WTC11 (cell line): Measurements from ENCODE around the gene CA5A. TPM values are rescaled to one million over a fixed set of nuclear protein-coding genes. Genes with fewer than 3 reads are reported as not detected.

Experiments used
- ATAC-seq: fragments of 200-7000 bp; cut with Tn5 transposase; 2 replicates; pipeline ENCODE4 v1.10.0; 2021; ENCODE audit warnings: mild to moderate bottlenecking, moderate library complexity
- CTCF ChIA-PET: fragments of 300-600 bp; sonication (Branson Sonifier 250); formaldehyde crosslinking; loops from one replicate; lab custom pipeline; 2021; ENCODE audit warnings: antibody characterized with exemption; lab: Charles Lee
- POLR2A ChIA-PET: fragments of 350-600 bp; sonication (Branson Sonifier 250); formaldehyde crosslinking; loops from one replicate; lab custom pipeline; 2021; ENCODE audit warnings: antibody characterized with exemption; lab: Charles Lee
- DNase-seq: peaks from one replicate; pipeline ENCODE4 v3.0.0; 2021; ENCODE audit warnings: low spot score
- H3K27ac Mint-ChIP-seq: 2 replicates; pipeline ENCODE4 v1.8.0; 2021; ENCODE audit warnings: mixed read lengths
- H3K27me3 Mint-ChIP-seq: 2 replicates; pipeline ENCODE4 v1.8.0; 2021; ENCODE audit warnings: low read depth, mild to moderate bottlenecking, moderate library complexity, mixed read lengths
- H3K36me3 Mint-ChIP-seq: 2 replicates; pipeline ENCODE4 v1.8.0; 2021; ENCODE audit warnings: mixed read lengths
- H3K4me1 Mint-ChIP-seq: 2 replicates; pipeline ENCODE4 v1.8.0; 2022; ENCODE audit warnings: mixed read lengths
- H3K4me3 Mint-ChIP-seq: 2 replicates; pipeline ENCODE4 v1.8.0; 2021; ENCODE audit warnings: mild to moderate bottlenecking, moderate library complexity, mixed read lengths
- H3K9me3 Mint-ChIP-seq: 2 replicates; pipeline ENCODE4 v1.8.0; 2021; ENCODE audit warnings: mixed read lengths
- ATF3 ChIP-seq: sonication (generic); formaldehyde crosslinking; conservative IDR thresholded peaks from 2 replicates; pipeline ENCODE4 v1.8.1; 2022; ENCODE audit warnings: mild to moderate bottlenecking, missing genetic modification reagents
- CBFB ChIP-seq: sonication (generic); formaldehyde crosslinking; IDR thresholded peaks from 2 replicates; pipeline ENCODE4 v1.8.1; 2022; ENCODE audit warnings: mild to moderate bottlenecking, low read depth, missing genetic modification reagents
- FOXP1 ChIP-seq: sonication (generic); formaldehyde crosslinking; IDR thresholded peaks from 2 replicates; pipeline ENCODE4 v1.8.0; 2022; ENCODE audit warnings: missing genetic modification reagents, mild to moderate bottlenecking, moderate library complexity, borderline replicate concordance
- HMGA2 ChIP-seq: fragments of 250-450 bp; sonication (Bioruptor Pico); IDR thresholded peaks from 2 replicates; pipeline ENCODE4 v1.4.0; 2021; ENCODE audit warnings: mild to moderate bottlenecking, moderate library complexity
- JUN ChIP-seq: sonication (generic); formaldehyde crosslinking; IDR thresholded peaks from 2 replicates; pipeline ENCODE4 v1.8.0; 2023; ENCODE audit warnings: mild to moderate bottlenecking, missing genetic modification reagents
- KAT7 ChIP-seq: sonication (generic); formaldehyde crosslinking; IDR thresholded peaks from 2 replicates; pipeline ENCODE4 v1.8.1; 2023; ENCODE audit warnings: missing genetic modification reagents, mild to moderate bottlenecking, borderline replicate concordance
- MXD4 ChIP-seq: fragments of 250-450 bp; sonication (Bioruptor Pico); IDR thresholded peaks from 2 replicates; pipeline ENCODE4 v1.8.0; 2021; ENCODE audit warnings: mild to moderate bottlenecking, moderate library complexity, borderline replicate concordance
- NR1H2 ChIP-seq: sonication (generic); formaldehyde crosslinking; IDR thresholded peaks from 2 replicates; pipeline ENCODE4 v1.9.0; 2021; ENCODE audit warnings: mild to moderate bottlenecking, moderate library complexity, missing genetic modification reagents
- PRRX2 ChIP-seq: fragments of 250-450 bp; sonication (Bioruptor Pico); IDR thresholded peaks from 2 replicates; pipeline ENCODE4 v1.8.0; 2021; ENCODE audit warnings: mild to moderate bottlenecking
- RELA ChIP-seq: sonication (generic); formaldehyde crosslinking; IDR thresholded peaks from 2 replicates; pipeline ENCODE4 v1.8.1; 2022; ENCODE audit warnings: missing genetic modification reagents, mild to moderate bottlenecking, borderline replicate concordance
- RORB ChIP-seq: fragments of 250-450 bp; sonication (Bioruptor Pico); IDR thresholded peaks from 2 replicates; pipeline ENCODE4 v1.9.0; 2021; ENCODE audit warnings: mild to moderate bottlenecking
- ZNF121 ChIP-seq: sonication (generic); formaldehyde crosslinking; IDR thresholded peaks from 2 replicates; pipeline ENCODE4 v1.8.0; 2023; ENCODE audit warnings: missing genetic modification reagents
- ZNF138 ChIP-seq: sonication (generic); formaldehyde crosslinking; conservative IDR thresholded peaks from 2 replicates; pipeline ENCODE4 v1.8.1; 2022; ENCODE audit warnings: mild to moderate bottlenecking, moderate library complexity, missing genetic modification reagents
- ZNF263 ChIP-seq: sonication (generic); formaldehyde crosslinking; IDR thresholded peaks from 2 replicates; pipeline ENCODE4 v1.8.1; 2022; ENCODE audit warnings: low read depth, mild to moderate bottlenecking, moderate library complexity, missing genetic modification reagents
- total RNA-seq: library from RNA; stranded (reverse); gene quantifications from 3 replicates; pipeline ENCODE4 v1.2.3, GENCODE V29; 2021
- TF ChIP-seq, protein P1 (sequence below): fragments of 250-450 bp; sonication (Bioruptor Pico); IDR thresholded peaks from 2 replicates; pipeline ENCODE4 v1.9.0; 2021; ENCODE audit warnings: mild to moderate bottlenecking
- TF ChIP-seq, protein P2 (sequence below): fragments of 200-600 bp; IDR thresholded peaks from 2 replicates; pipeline ENCODE4 v1.8.0; 2022; ENCODE audit warnings: antibody characterized with exemption
- TF ChIP-seq, protein P3 (sequence below): sonication (generic); formaldehyde crosslinking; IDR thresholded peaks from 2 replicates; pipeline ENCODE4 v1.8.1; 2022; ENCODE audit warnings: mild to moderate bottlenecking, missing genetic modification reagents, moderate library complexity, borderline replicate concordance
- TF ChIP-seq, protein P4 (sequence below): sonication (generic); formaldehyde crosslinking; IDR thresholded peaks from 2 replicates; pipeline ENCODE4 v1.8.1; 2023; ENCODE audit warnings: mild to moderate bottlenecking, missing genetic modification reagents, borderline replicate concordance
- TF ChIP-seq, protein P5 (sequence below): sonication (generic); formaldehyde crosslinking; IDR thresholded peaks from 2 replicates; pipeline ENCODE4 v1.8.0; 2023; ENCODE audit warnings: mild to moderate bottlenecking, missing genetic modification reagents
- TF ChIP-seq, protein P6 (sequence below): sonication (generic); formaldehyde crosslinking; IDR thresholded peaks from 2 replicates; pipeline ENCODE4 v1.8.0; 2023; ENCODE audit warnings: missing genetic modification reagents, mild to moderate bottlenecking, borderline replicate concordance

CA5A gene
- total RNA-seq, 1 experiment from 2014 or later = not detected

- TF ChIP-seq, protein P1, sequence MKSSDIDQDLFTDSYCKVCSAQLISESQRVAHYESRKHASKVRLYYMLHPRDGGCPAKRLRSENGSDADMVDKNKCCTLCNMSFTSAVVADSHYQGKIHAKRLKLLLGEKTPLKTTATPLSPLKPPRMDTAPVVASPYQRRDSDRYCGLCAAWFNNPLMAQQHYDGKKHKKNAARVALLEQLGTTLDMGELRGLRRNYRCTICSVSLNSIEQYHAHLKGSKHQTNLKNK = no peak
- TF ChIP-seq NR1H2 (CRISPR knock-in tag) (no peak), FOXP1 (no peak), CBFB (CRISPR knock-in tag) (no peak), RORB (no peak), ATF3 (CRISPR knock-in tag) (no peak), RELA (no peak)
- TF ChIP-seq, protein P2, sequence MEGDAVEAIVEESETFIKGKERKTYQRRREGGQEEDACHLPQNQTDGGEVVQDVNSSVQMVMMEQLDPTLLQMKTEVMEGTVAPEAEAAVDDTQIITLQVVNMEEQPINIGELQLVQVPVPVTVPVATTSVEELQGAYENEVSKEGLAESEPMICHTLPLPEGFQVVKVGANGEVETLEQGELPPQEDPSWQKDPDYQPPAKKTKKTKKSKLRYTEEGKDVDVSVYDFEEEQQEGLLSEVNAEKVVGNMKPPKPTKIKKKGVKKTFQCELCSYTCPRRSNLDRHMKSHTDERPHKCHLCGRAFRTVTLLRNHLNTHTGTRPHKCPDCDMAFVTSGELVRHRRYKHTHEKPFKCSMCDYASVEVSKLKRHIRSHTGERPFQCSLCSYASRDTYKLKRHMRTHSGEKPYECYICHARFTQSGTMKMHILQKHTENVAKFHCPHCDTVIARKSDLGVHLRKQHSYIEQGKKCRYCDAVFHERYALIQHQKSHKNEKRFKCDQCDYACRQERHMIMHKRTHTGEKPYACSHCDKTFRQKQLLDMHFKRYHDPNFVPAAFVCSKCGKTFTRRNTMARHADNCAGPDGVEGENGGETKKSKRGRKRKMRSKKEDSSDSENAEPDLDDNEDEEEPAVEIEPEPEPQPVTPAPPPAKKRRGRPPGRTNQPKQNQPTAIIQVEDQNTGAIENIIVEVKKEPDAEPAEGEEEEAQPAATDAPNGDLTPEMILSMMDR = no peak
- TF ChIP-seq, protein P3, sequence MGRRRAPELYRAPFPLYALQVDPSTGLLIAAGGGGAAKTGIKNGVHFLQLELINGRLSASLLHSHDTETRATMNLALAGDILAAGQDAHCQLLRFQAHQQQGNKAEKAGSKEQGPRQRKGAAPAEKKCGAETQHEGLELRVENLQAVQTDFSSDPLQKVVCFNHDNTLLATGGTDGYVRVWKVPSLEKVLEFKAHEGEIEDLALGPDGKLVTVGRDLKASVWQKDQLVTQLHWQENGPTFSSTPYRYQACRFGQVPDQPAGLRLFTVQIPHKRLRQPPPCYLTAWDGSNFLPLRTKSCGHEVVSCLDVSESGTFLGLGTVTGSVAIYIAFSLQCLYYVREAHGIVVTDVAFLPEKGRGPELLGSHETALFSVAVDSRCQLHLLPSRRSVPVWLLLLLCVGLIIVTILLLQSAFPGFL = no peak
These were observed 35.6 kb upstream of the CA5A start (continued) for GRCh38 chr16:87971933-87972332.

DNA sequence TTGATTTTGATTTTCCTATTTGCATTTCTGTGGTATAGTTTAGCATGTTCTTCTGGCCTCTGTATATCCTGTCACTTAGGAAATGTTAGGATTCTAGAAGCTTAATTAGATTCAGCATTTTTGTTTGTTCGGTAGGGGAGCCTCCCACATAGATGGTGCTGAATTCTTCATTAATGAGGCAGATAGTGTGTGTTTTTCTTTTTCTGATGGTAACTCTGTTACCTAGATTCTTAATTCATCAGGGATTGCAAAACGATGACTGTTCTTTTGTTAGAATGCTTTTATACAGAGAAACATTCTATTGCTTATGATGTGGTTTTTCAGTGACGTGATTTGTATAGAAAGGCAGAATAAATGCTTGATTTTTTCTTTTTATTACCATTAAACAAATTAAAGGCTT lies 33.9 kb upstream of the CA5A start:
- H3K27ac Mint-ChIP-seq = peak overlapping the region; percentile 41; the same call in 1 of the 2 replicates
- peaks cover 32% of the 10 kb centered on the region for H3K36me3 Mint-ChIP-seq
- POLR2A ChIA-PET = interaction anchor here (0.7 kb wide), 1 partner anchor 27 kb away, joined by 5 read pairs; no protein-coding TSS in a partner anchor
- H3K4me3 Mint-ChIP-seq = no peak overlapping the region
- no peak for ATAC-seq
- TF ChIP-seq PRRX2 (CRISPR knock-in tag) (no peak), HMGA2 (CRISPR knock-in tag) (no peak), KAT7 (CRISPR knock-in tag) (no peak)
- TF ChIP-seq, protein P4, sequence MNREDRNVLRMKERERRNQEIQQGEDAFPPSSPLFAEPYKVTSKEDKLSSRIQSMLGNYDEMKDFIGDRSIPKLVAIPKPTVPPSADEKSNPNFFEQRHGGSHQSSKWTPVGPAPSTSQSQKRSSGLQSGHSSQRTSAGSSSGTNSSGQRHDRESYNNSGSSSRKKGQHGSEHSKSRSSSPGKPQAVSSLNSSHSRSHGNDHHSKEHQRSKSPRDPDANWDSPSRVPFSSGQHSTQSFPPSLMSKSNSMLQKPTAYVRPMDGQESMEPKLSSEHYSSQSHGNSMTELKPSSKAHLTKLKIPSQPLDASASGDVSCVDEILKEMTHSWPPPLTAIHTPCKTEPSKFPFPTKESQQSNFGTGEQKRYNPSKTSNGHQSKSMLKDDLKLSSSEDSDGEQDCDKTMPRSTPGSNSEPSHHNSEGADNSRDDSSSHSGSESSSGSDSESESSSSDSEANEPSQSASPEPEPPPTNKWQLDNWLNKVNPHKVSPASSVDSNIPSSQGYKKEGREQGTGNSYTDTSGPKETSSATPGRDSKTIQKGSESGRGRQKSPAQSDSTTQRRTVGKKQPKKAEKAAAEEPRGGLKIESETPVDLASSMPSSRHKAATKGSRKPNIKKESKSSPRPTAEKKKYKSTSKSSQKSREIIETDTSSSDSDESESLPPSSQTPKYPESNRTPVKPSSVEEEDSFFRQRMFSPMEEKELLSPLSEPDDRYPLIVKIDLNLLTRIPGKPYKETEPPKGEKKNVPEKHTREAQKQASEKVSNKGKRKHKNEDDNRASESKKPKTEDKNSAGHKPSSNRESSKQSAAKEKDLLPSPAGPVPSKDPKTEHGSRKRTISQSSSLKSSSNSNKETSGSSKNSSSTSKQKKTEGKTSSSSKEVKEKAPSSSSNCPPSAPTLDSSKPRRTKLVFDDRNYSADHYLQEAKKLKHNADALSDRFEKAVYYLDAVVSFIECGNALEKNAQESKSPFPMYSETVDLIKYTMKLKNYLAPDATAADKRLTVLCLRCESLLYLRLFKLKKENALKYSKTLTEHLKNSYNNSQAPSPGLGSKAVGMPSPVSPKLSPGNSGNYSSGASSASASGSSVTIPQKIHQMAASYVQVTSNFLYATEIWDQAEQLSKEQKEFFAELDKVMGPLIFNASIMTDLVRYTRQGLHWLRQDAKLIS (CRISPR knock-in tag) = no peak
- DNase-seq = no peak
- H3K4me1 Mint-ChIP-seq = peaks cover 19% of the 10 kb centered on the region
- CTCF ChIA-PET = no interaction called here
- H3K27me3 Mint-ChIP-seq = no peaks in the 10 kb centered on the region; the same call in 1 of the 2 replicates
- H3K9me3 Mint-ChIP-seq = peaks cover 26% of the 10 kb centered on the region

DNA sequence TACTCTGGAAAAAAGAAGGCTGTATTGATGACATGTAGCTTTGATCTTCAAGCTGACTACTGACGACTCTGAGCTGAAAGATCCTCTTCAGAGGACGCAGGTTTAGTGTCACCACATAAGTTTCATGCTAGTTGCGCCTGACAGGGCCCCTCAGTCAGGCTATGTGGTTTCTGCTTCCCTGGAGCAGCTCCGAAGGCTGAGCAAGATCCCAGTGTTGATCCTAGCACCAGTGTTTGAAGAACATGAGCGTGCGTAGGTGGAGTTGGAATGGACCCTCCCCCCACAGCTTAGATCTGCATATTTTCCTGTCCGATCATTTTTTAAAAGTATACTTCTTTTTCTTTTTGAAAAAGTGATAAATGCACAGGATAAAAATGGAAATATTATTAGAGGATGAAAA lies 32.2 kb upstream of the CA5A start:
- CTCF ChIA-PET = interaction anchor here (0.7 kb wide), 1 partner anchor 287 kb away, joined by 4 read pairs; no protein-coding TSS in a partner anchor
- H3K27me3 Mint-ChIP-seq = no peaks in the 10 kb centered on the region; the same call in 1 of the 2 replicates
- H3K4me3 Mint-ChIP-seq = no peak overlapping the region
- DNase-seq (no peak), ATAC-seq (no peak)
- H3K9me3 Mint-ChIP-seq = peaks cover 26% of the 10 kb centered on the region
- H3K4me1 Mint-ChIP-seq = peaks cover 31% of the 10 kb centered on the region
- POLR2A ChIA-PET = no interaction called here
- peak overlapping the region; percentile 87 for H3K27ac Mint-ChIP-seq
- H3K36me3 Mint-ChIP-seq = peaks cover 32% of the 10 kb centered on the region
- TF ChIP-seq, protein P5, sequence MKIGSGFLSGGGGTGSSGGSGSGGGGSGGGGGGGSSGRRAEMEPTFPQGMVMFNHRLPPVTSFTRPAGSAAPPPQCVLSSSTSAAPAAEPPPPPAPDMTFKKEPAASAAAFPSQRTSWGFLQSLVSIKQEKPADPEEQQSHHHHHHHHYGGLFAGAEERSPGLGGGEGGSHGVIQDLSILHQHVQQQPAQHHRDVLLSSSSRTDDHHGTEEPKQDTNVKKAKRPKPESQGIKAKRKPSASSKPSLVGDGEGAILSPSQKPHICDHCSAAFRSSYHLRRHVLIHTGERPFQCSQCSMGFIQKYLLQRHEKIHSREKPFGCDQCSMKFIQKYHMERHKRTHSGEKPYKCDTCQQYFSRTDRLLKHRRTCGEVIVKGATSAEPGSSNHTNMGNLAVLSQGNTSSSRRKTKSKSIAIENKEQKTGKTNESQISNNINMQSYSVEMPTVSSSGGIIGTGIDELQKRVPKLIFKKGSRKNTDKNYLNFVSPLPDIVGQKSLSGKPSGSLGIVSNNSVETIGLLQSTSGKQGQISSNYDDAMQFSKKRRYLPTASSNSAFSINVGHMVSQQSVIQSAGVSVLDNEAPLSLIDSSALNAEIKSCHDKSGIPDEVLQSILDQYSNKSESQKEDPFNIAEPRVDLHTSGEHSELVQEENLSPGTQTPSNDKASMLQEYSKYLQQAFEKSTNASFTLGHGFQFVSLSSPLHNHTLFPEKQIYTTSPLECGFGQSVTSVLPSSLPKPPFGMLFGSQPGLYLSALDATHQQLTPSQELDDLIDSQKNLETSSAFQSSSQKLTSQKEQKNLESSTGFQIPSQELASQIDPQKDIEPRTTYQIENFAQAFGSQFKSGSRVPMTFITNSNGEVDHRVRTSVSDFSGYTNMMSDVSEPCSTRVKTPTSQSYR (CRISPR knock-in tag) = no peak
- no peak for TF ChIP-seq ZNF263 (CRISPR knock-in tag)
- TF ChIP-seq, protein P6, sequence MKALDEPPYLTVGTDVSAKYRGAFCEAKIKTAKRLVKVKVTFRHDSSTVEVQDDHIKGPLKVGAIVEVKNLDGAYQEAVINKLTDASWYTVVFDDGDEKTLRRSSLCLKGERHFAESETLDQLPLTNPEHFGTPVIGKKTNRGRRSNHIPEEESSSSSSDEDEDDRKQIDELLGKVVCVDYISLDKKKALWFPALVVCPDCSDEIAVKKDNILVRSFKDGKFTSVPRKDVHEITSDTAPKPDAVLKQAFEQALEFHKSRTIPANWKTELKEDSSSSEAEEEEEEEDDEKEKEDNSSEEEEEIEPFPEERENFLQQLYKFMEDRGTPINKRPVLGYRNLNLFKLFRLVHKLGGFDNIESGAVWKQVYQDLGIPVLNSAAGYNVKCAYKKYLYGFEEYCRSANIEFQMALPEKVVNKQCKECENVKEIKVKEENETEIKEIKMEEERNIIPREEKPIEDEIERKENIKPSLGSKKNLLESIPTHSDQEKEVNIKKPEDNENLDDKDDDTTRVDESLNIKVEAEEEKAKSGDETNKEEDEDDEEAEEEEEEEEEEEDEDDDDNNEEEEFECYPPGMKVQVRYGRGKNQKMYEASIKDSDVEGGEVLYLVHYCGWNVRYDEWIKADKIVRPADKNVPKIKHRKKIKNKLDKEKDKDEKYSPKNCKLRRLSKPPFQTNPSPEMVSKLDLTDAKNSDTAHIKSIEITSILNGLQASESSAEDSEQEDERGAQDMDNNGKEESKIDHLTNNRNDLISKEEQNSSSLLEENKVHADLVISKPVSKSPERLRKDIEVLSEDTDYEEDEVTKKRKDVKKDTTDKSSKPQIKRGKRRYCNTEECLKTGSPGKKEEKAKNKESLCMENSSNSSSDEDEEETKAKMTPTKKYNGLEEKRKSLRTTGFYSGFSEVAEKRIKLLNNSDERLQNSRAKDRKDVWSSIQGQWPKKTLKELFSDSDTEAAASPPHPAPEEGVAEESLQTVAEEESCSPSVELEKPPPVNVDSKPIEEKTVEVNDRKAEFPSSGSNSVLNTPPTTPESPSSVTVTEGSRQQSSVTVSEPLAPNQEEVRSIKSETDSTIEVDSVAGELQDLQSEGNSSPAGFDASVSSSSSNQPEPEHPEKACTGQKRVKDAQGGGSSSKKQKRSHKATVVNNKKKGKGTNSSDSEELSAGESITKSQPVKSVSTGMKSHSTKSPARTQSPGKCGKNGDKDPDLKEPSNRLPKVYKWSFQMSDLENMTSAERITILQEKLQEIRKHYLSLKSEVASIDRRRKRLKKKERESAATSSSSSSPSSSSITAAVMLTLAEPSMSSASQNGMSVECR (CRISPR knock-in tag) = no peak
- no peak for TF ChIP-seq MXD4 (CRISPR knock-in tag)
- no peak for TF ChIP-seq JUN (CRISPR knock-in tag)
- no peak for TF ChIP-seq ZNF138
- TF ChIP-seq ZNF121 = no peak
